Measurements from ENCODE around the gene TTC39B. TPM values are rescaled to one million over a fixed set of nuclear protein-coding genes. Genes with fewer than 3 reads are reported as not detected.
"Not testable (repeated sequence)": the region's sequence is repeated elsewhere in the genome, so short reads cannot be mapped to it uniquely, and the experiment has no call there.

TTC39B gene
- 3.8 and 6.2 TPM in 2 replicates for total RNA-seq
- 2.5 TPM for polyA plus RNA-seq (2012)

GRCh38 chr9:15306757-15307522, at the start of gene TTC39B:
TTC39B (minus strand) TSS chr9:15307216; CDS start chr9:15307125, 91 bp downstream.
- peak; percentile 94 for DNase-seq (ENCODE audit: low read depth)

- no peak for DNase-seq (ENCODE audit: low read depth)
These were observed 48.7 kb upstream of the TTC39B start for GRCh38 chr9:15355669-15356068.

- no peak for DNase-seq (ENCODE audit: low read depth)
These were observed 47.7 kb upstream of the TTC39B start for GRCh38 chr9:15354713-15355112.

- DNase-seq (ENCODE audit: low read depth) = no peak
These were observed 46.9 kb upstream of the TTC39B start for GRCh38 chr9:15353892-15354291.

- no peak for DNase-seq (ENCODE audit: low read depth)
These were observed 45.3 kb upstream of the TTC39B start for GRCh38 chr9:15352306-15352705.

- DNase-seq (ENCODE audit: low read depth) = peak; percentile 44
These were observed 43.1 kb upstream of the TTC39B start for GRCh38 chr9:15349892-15350761.

GRCh38 chr9:15346837-15347236, 39.8 kb upstream of the TTC39B start:
- DNase-seq (ENCODE audit: low read depth) = no peak

GRCh38 chr9:15344191-15344590, 37.2 kb upstream of the TTC39B start:
- no peak for DNase-seq (ENCODE audit: low read depth)

- DNase-seq (ENCODE audit: low read depth) = no peak
These were observed 26.4 kb upstream of the TTC39B start for GRCh38 chr9:15333376-15333881.

- no peak for DNase-seq (ENCODE audit: low read depth)
These were observed 25.9 kb upstream of the TTC39B start for GRCh38 chr9:15332939-15333338.

- no peak for DNase-seq (ENCODE audit: low read depth)
These were observed 22.6 kb upstream of the TTC39B start for GRCh38 chr9:15329539-15330109.

GRCh38 chr9:15328946-15329345, 21.9 kb upstream of the TTC39B start:
- no peak for DNase-seq (ENCODE audit: low read depth)

GRCh38 chr9:15322695-15323094, 15.7 kb upstream of the TTC39B start:
- not testable (repeated sequence) for DNase-seq (ENCODE audit: low read depth)

GRCh38 chr9:15319661-15320060, 12.6 kb upstream of the TTC39B start:
- not testable (repeated sequence) for DNase-seq (ENCODE audit: low read depth)

GRCh38 chr9:15317836-15318235, 10.8 kb upstream of the TTC39B start:
- no peak for DNase-seq (ENCODE audit: low read depth)

- DNase-seq (ENCODE audit: low read depth) = no peak
These were observed 4.6 kb upstream of the TTC39B start for GRCh38 chr9:15311607-15312006.

GRCh38 chr9:15310107-15310850, 3.3 kb upstream of the TTC39B start:
- no peak for DNase-seq (ENCODE audit: low read depth)

- DNase-seq (ENCODE audit: low read depth) = no peak
These were observed 1.5 kb upstream of the TTC39B start for GRCh38 chr9:15308511-15308910.

- DNase-seq (ENCODE audit: low read depth) = no peak
These were observed 466 bp upstream of the TTC39B start for GRCh38 chr9:15307523-15307841.

- DNase-seq (ENCODE audit: low read depth) = peak; percentile 60
These were observed 804 bp downstream of the TTC39B start for GRCh38 chr9:15306068-15306756.

GRCh38 chr9:15305470-15305869, 1.5 kb downstream of the TTC39B start:
- no peak for DNase-seq (ENCODE audit: low read depth)
